A673 (cell line): ENCODE measurements around the gene TCERG1L.

ENCODE experiments used
- EZH2 ChIP-seq: fragments of 200-600 bp; sonication (generic); IDR thresholded peaks from 2 replicates; pipeline ENCODE4 v1.6.1; 2017; ENCODE audit warnings: borderline replicate concordance, low read depth, mild to moderate bottlenecking, mixed read lengths, antibody characterized with exemption, low read length; ENCODE audit not compliant: poor library complexity, severe bottlenecking
- TF ChIP-seq, protein P1 (sequence below): fragments of 300-800, 200-600 bp; sonication (generic); conservative IDR thresholded peaks from 2 replicates; pipeline ENCODE4 v1.5.1; 2017; ENCODE audit warnings: low read depth, mild to moderate bottlenecking, antibody characterized with exemption, low read length, moderate library complexity, mixed read lengths

DNA sequence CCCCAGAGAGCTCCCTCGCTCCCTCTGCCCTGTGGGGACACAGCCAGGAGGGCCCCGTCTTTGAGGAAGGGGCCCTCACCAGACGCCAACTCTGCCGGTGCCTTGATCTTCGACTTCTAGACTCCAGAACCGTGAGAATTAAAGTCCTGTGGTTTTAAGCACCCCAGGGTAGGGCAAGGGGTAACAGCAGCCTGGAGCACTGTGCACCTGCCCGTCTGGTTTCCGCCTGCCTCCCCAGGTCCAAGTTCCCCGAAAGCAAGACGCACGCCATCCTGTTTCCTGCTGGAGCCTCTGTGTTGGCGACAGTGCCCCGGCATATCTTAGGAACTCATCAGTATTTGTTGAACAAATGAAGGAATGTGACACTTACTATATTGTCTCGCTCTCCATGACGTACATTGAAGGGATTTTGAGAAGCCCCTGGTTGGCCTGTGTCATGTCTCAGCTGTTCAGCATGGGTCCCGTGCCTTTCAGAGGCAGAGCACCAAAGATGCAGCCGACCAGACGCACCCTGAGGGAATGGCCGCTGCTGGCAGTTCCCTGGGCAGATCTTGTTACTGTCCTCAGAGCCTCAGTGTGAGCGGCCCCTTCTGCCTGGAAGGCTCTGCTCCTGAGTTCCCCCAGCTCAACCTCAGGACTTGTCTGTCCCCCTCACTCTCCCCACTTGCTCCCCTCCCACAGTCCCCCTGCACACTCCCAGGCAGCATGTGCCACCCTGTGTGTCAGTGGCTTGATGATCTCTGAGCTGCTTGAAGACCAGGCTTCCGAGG is 226.2 kb downstream of the TCERG1L start:
- TF ChIP-seq, protein P1, sequence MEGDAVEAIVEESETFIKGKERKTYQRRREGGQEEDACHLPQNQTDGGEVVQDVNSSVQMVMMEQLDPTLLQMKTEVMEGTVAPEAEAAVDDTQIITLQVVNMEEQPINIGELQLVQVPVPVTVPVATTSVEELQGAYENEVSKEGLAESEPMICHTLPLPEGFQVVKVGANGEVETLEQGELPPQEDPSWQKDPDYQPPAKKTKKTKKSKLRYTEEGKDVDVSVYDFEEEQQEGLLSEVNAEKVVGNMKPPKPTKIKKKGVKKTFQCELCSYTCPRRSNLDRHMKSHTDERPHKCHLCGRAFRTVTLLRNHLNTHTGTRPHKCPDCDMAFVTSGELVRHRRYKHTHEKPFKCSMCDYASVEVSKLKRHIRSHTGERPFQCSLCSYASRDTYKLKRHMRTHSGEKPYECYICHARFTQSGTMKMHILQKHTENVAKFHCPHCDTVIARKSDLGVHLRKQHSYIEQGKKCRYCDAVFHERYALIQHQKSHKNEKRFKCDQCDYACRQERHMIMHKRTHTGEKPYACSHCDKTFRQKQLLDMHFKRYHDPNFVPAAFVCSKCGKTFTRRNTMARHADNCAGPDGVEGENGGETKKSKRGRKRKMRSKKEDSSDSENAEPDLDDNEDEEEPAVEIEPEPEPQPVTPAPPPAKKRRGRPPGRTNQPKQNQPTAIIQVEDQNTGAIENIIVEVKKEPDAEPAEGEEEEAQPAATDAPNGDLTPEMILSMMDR: no peak
- no peak for TF ChIP-seq EZH2
